Endothelial cell of umbilical vein (primary cell): ENCODE measurements around the gene FOXB1.

Experiments
- EZH2 ChIP-seq: IDR thresholded peaks from 2 replicates; pipeline ENCODE4 v1.6.1; 2012; ENCODE audit warnings: borderline replicate concordance, low read depth, mild to moderate bottlenecking, moderate library complexity, low read length, inconsistent platforms; ENCODE audit not compliant: severe bottlenecking
- JUN ChIP-seq: IDR thresholded peaks from 2 replicates; pipeline ENCODE4 v1.6.1; 2011; ENCODE audit warnings: borderline replicate concordance, low read depth; ENCODE audit not compliant: insufficient read length, insufficient read depth
- MYC ChIP-seq: IDR thresholded peaks from one replicate; pipeline ENCODE4 v1.6.1; 2011; ENCODE audit warnings: mild to moderate bottlenecking, low read depth, low read length
- POLR2A ChIP-seq: IDR thresholded peaks from 2 replicates; pipeline ENCODE4 v1.6.1; 2012; ENCODE audit warnings: low read depth, mild to moderate bottlenecking, control low read depth, low read length
- POLR2AphosphoS5 ChIP-seq: IDR thresholded peaks from 2 replicates; pipeline ENCODE4 v1.6.1; 2012; ENCODE audit warnings: low read depth, mild to moderate bottlenecking, control low read depth, low read length, moderate library complexity; ENCODE audit not compliant: insufficient read depth
- TF ChIP-seq, protein P1 (sequence below), 2 donors: IDR thresholded peaks; 1 replicate in 1 of 2; 2 replicates in 1 of 2; pipeline ENCODE4 v1.5.1; 2011; ENCODE audit warnings: low read length in 2 of 2, mild to moderate bottlenecking in 2 of 2, moderate library complexity in 2 of 2, control low read depth in 1 of 2, inconsistent platforms in 1 of 2, low read depth in 1 of 2; ENCODE audit not compliant: insufficient read depth in 1 of 2; ENCODE audit errors: extremely low read depth in 1 of 2
- TF ChIP-seq, protein P2 (sequence below): IDR thresholded peaks from 2 replicates; pipeline ENCODE4 v1.6.1; 2011; ENCODE audit not compliant: insufficient read depth, insufficient read length

DNA sequence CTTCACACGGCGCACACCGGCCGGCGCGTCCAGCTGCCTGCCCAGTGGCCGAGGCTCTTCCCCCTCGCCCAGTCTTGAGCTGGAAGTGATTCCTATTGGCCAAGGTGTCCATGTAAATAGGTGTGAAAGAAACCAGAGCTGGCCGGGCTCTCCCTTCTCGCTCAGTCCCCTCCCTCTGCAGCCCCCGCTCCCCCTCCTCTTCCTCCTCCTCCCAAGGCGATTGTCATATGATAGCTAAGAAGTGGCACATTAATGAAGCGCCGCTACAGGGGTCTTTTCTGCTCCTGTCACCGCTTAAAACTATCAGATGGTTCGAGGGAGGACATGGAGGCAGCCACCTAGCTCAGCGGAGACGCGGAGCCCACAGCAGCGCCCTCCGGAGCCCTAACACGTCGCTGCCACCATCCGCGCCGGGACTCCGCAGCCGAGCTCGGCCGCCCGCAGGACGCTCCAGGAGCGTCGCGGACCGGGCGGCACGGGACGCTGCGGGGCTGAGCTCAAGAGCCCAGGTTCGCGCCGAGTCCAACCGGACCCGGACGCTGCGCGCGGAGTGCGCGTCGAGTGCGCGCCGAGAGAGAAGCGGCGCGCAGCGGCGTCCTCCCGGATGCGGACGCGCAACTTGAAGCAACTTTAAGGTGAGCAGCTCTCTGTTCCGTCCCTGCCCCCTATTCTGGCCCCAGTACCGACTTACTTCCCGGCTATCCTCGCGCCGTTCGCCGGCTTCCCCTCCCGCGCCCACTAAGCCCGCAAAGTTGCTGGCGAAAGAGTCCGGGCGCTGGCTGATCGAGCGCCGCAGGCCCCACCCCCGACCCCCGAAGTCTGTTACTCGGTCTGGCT is at the start of gene FOXB1:
- TF ChIP-seq, protein P1, sequence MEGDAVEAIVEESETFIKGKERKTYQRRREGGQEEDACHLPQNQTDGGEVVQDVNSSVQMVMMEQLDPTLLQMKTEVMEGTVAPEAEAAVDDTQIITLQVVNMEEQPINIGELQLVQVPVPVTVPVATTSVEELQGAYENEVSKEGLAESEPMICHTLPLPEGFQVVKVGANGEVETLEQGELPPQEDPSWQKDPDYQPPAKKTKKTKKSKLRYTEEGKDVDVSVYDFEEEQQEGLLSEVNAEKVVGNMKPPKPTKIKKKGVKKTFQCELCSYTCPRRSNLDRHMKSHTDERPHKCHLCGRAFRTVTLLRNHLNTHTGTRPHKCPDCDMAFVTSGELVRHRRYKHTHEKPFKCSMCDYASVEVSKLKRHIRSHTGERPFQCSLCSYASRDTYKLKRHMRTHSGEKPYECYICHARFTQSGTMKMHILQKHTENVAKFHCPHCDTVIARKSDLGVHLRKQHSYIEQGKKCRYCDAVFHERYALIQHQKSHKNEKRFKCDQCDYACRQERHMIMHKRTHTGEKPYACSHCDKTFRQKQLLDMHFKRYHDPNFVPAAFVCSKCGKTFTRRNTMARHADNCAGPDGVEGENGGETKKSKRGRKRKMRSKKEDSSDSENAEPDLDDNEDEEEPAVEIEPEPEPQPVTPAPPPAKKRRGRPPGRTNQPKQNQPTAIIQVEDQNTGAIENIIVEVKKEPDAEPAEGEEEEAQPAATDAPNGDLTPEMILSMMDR (IDR thresholded peaks at IDR 0.05; ENCODE audit: extremely low read depth in 1 of 2, insufficient read depth in 1 of 2, low read depth in 1 of 2, low read length in 2 of 2), result no peak
- TF ChIP-seq POLR2A, result no peak
- no peak for TF ChIP-seq POLR2AphosphoS5
- peak; percentile 85 for TF ChIP-seq EZH2
- TF ChIP-seq, protein P2, sequence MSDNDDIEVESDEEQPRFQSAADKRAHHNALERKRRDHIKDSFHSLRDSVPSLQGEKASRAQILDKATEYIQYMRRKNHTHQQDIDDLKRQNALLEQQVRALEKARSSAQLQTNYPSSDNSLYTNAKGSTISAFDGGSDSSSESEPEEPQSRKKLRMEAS, result no peak
- no peak for TF ChIP-seq JUN
- no peak for TF ChIP-seq MYC
